Adrenal gland (tissue), 12 donors: ENCODE results near the gene DENND5A. TPM values are rescaled to one million over a fixed set of nuclear protein-coding genes. Genes with fewer than 3 reads are reported as not detected.

Experiments used
- DNase-seq, 7 donors: peaks; one replicate each; pipeline ENCODE4 v3.0.0-alpha.2; 2019 to 2020
- H3K27ac ChIP-seq, 5 donors: fragments of 200-600 bp; sonication (generic) in 4 of 5; 1 replicate in 3 of 5; 2 replicates in 2 of 5; pipeline versions ENCODE4 v1.5.1 to v1.8.0; 2016 to 2020; ENCODE audit warnings: mild to moderate bottlenecking in 1 of 5
- H3K27me3 ChIP-seq: fragments of 200-600 bp; 2 replicates; pipeline ENCODE4 v1.8.0; 2021
- H3K36me3 ChIP-seq, 2 donors: fragments of 200-600 bp; replicated peaks in 1 of 2; 1 replicate in 1 of 2; 2 replicates in 1 of 2; pipeline versions ENCODE4 v1.5.1 to v1.8.0; 2018 to 2022
- H3K4me1 ChIP-seq, 2 donors: fragments of 200-600 bp; replicated peaks in 1 of 2; 1 replicate in 1 of 2; 2 replicates in 1 of 2; pipeline versions ENCODE4 v1.5.1 to v1.8.0; 2018 to 2021
- H3K4me3 ChIP-seq, 4 donors: fragments of 200-600 bp; sonication (generic) in 3 of 4; one replicate each; pipeline ENCODE4 v1.5.1; 2016 to 2018
- H3K9me3 ChIP-seq, 3 donors: fragments of 200-600 bp; sonication (generic) in 1 of 3; replicated peaks in 1 of 3; 1 replicate in 2 of 3; 2 replicates in 1 of 3; pipeline versions ENCODE4 v1.5.1 to v1.8.0; 2016 to 2021
- CTCF ChIP-seq, 6 experiments: fragments of 450-650 bp in 4 of 6; fragments of 200-600 bp in 2 of 6; sonication (generic) in 1 of 6; IDR thresholded peaks; 1 replicate in 5 of 6; 2 replicates in 1 of 6; pipeline versions ENCODE4 v1.5.1 to v1.8.0; 2016 to 2021; ENCODE audit warnings: antibody characterized with exemption in 6 of 6, mild to moderate bottlenecking in 2 of 6, moderate library complexity in 1 of 6
- POLR2A ChIP-seq, 2 donors: fragments of 450-650 bp; IDR thresholded peaks; one replicate each; pipeline ENCODE4 v1.6.1; 2017; ENCODE audit warnings: antibody characterized with exemption in 2 of 2, mild to moderate bottlenecking in 2 of 2, moderate library complexity in 1 of 2
- WGBS, 4 donors: extraction: QIAGEN DNeasy Blood & Tissue Kit in 2 of 4; methylation state at CpG; one replicate each; pipeline versions ENCODE4 v1.1.5 to v1.1.7; 2013 to 2017; 5-methylcytosine and 5-hydroxymethylcytosine counted together
- intact Hi-C, 2 donors: fragments of 100-400 bp; cut with DNase I; formaldehyde crosslinking; loops; one replicate each; pipeline versions ENCODE4 v1.14.1 to v1.15.0; 2022 to 2023
- polyA plus RNA-seq, 3 donors: library from polyadenylated mRNA; stranded (reverse); fragments of 200-250 nt in 2 of 3; fragments of 350-450 nt in 1 of 3; fragmentation: Illumina TruSeq in 1 of 3; extraction: RNeasy Lipid Tissue Mini Kit (QIAGEN cat#74804) in 1 of 3; gene quantifications; one replicate each; pipeline ENCODE4 v1.2.3, GENCODE V29; 2013 to 2014
- total RNA-seq, 9 donors: library from RNA; depleted of rRNA in 4 of 9; stranded (reverse); fragments of >200 nt in 4 of 9; fragments of 120-200 nt in 1 of 9; fragmentation: NEBNext Ultra II Directional in 1 of 9; extraction: Animal tissue kit (Norgen Biotek cat#: 25700) in 1 of 9; gene quantifications; one replicate each; pipeline versions ENCODE4 v1.1.0 to v1.2.4, GENCODE V29; 2013 to 2023
- donor health status: healthy with polysubstance abuse.
- donor health status: Bipolar disorder and iron deficiency.
- donor health status: DM: yes; HTN: yes; CAD: no.
- donor health status: DM: no; HTN: no; CAD: no.
- donor health status: DM: no; HTN: no; CAD: no.
- donor health status: DM: yes; HTN: yes; CAD: no.

Gene DENND5A
- total and polyA plus RNA-seq, 12 donors, result 26.8 to 75.4 (median 62.8) TPM

DNA sequence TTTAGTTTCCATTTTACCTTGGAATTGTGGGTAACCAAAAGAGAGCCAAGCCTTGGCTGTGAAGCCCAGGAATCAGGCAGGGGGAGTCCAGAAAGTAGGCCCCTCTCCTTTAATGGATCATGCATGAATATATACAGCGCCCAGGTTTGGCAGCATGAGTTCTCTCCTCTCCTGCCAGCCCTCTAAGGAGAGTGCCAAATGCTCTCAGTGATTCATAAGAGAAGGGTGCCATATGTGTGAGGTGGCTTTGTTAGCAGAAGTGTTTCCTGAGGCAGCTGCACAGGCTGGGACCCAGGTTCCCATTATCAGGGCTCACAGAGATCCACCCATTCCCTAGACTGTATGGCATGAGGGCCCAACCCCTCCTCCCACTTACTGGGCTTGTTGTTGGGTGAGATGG lies 121.4 kb downstream of the DENND5A start:
- peaks cover 0 to 66% of the 10 kb centered on the region in 2 donors for H3K36me3 ChIP-seq
- WGBS, 4 donors, result 96 to 100% (median 100%) methylated on average over 1 of the region's 1 CpG
- no peaks in the 10 kb centered on the region for H3K9me3 ChIP-seq
- H3K4me3 ChIP-seq, result no peak overlapping the region
- no peak for DNase-seq
- H3K27me3 ChIP-seq, result no peaks in the 10 kb centered on the region
- no peak overlapping the region for H3K27ac ChIP-seq
- peaks cover 0 to 22% of the 10 kb centered on the region in 2 donors for H3K4me1 ChIP-seq
- no peak for TF ChIP-seq CTCF (IDR thresholded peaks at IDR 0.05)
- no peak for TF ChIP-seq POLR2A (IDR thresholded peaks at IDR 0.05)
- intact Hi-C loops, result no loop called here

DNA sequence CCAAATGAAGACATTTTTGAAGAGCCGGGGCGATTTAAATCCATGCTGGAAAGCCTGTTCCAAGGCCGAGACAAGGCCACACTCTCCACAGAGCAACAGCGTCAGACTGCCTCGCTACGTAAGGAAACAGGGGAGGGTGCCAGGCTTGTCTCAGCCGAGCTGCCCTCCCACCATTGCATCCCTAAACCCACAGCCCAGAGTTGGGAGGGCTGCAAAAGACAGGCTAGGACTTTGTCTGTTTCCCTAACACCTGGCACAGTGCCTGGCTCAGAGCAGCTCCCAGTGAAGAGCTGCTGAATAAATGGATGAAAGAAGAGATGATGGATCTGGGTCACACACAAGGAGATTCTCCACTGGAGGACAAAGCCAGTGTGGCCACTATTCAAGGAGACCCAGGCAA lies 122.4 kb downstream of the DENND5A start:
- Histone ChIP-seq H3K36me3 (peaks cover 0 to 66% of the 10 kb centered on the region in 2 donors), H3K27me3 (no peaks in the 10 kb centered on the region), H3K4me1 (peaks cover 0 to 31% of the 10 kb centered on the region in 2 donors), H3K4me3 (no peak overlapping the region), H3K27ac (peak overlapping the region in 2 of 5 donors; percentile 2 to 36), H3K9me3 (no peaks in the 10 kb centered on the region)
- WGBS, 4 donors, result 50 to 63% (median 56%) methylated on average over 2 to 7 of the region's 7 CpGs
- peak in 6 of 7 donors; percentile 42 to 74 (median 56) for DNase-seq
- intact Hi-C loops, result no loop called here
- TF ChIP-seq POLR2A (IDR thresholded peaks at IDR 0.05) (no peak), CTCF (IDR thresholded peaks at IDR 0.05) (no peak)

DNA sequence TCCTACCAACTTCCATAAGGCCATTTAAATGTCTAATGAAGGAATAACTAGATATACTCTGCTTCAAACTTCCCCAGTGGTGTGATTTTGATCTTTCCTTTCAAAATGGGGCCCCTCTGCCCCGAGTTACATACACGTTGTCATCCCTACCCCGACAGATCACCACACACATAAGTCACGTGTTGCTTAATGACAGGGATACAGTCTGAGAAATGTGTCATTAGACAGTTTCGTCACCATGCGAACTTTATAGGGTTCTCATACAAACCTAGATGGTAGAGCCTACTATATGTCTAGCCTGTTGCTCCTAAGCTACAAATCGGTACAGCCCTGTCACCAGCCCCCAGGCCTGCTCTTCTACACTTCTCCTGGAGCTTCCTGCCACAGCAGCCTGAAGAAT lies 124.0 kb downstream of the DENND5A start:
- H3K27ac ChIP-seq, result no peak overlapping the region
- peaks cover 0 to 51% of the 10 kb centered on the region in 2 donors for H3K36me3 ChIP-seq
- TF ChIP-seq POLR2A (IDR thresholded peaks at IDR 0.05) (no peak), CTCF (IDR thresholded peaks at IDR 0.05) (no peak)
- no peaks in the 10 kb centered on the region for H3K9me3 ChIP-seq
- intact Hi-C loops, result no loop called here
- H3K27me3 ChIP-seq, result no peaks in the 10 kb centered on the region
- no peak overlapping the region for H3K4me3 ChIP-seq
- peaks cover 0 to 38% of the 10 kb centered on the region in 2 donors for H3K4me1 ChIP-seq
- DNase-seq, result no peak
- WGBS, 4 donors, result 83 to 93% (median 89%) methylated on average over 7 of the region's 7 CpGs

DNA sequence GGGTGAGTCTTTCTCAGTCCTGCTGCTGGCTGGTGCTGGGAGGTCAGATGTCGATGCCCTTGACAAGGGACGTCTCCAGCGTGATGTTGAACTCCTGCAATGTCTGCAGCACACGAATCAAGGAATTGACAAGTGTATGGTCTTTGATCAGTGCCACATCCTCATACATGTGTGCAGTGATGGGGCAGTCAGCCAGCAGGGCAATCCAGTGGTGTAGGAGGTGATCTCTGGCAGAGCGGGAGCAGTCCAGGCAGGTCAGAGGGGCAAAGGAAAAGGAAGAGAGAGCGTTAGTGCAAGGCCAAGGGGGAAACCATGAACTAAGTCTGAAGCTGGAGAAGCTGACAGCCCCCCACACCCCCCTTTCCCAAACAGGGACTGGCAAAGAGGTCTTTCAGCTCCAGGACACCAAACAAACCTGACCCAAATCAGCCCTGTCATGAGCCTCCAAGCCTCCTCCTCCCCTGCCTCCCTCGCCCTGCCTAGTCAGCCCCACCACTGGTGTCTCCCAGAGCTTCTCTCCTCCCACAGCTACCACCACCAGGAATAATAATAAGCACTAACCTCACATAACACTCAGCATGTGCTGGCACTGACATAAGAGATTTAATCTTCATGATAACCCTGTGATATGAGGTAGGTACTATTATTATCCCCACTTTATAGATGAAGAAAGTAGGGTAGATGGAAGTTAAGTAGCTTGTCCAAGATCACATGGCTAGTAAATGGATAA lies 125.4 kb downstream of the DENND5A start:
- TF ChIP-seq CTCF (IDR thresholded peaks at IDR 0.05), result no peak
- no peak for TF ChIP-seq POLR2A (IDR thresholded peaks at IDR 0.05)
- intact Hi-C loops, result loop anchor here (5.0 kb wide), 2 partner anchors 122 to 227 kb away; partner anchors contain the start of gene AKIP1 (in 1 of the 2)
- no peaks in the 10 kb centered on the region for H3K27me3 ChIP-seq
- H3K4me1 ChIP-seq, result peaks cover 0 to 38% of the 10 kb centered on the region in 2 donors
- H3K36me3 ChIP-seq, result peaks cover 0 to 38% of the 10 kb centered on the region in 2 donors
- peak overlapping the region in 3 of 5 donors; percentile 24 to 79 (median 76) for H3K27ac ChIP-seq
- H3K4me3 ChIP-seq, result no peak overlapping the region
- no peak for DNase-seq
- no peaks in the 10 kb centered on the region for H3K9me3 ChIP-seq
- WGBS, 4 donors, result 47 to 68% (median 54%) methylated on average over 4 to 7 of the region's 7 CpGs
